IPS DF 4.7 (cell line): ENCODE results near the gene SAMHD1.
"Not testable (repeated sequence)": the region's sequence is repeated elsewhere in the genome, so short reads cannot be mapped to it uniquely, and the experiment has no call there.

Experiments used
- DNase-seq: peaks from one replicate; pipeline ENCODE4 v3.0.0-alpha.2; 2013; ENCODE audit warnings: low spot score; ENCODE audit errors: extremely low read depth

The SAMHD1 gene

GRCh38 chr20:36854348-36855240 lies 96.9 kb downstream of the SAMHD1 start:
- DNase-seq: no peak

GRCh38 chr20:36852187-36852586 lies 99.3 kb downstream of the SAMHD1 start:
- DNase-seq: no peak

- DNase-seq: no peak
Measured at GRCh38 chr20:36851490-36851889, 100.0 kb downstream of the SAMHD1 start.

- no peak for DNase-seq
Measured at GRCh38 chr20:36850759-36851158, 100.7 kb downstream of the SAMHD1 start.

GRCh38 chr20:36849333-36850065 lies 102.0 kb downstream of the SAMHD1 start:
- DNase-seq: no peak

- no peak for DNase-seq
Measured at GRCh38 chr20:36848677-36849076, 102.8 kb downstream of the SAMHD1 start.

- no peak for DNase-seq
Measured at GRCh38 chr20:36848078-36848660, 103.3 kb downstream of the SAMHD1 start.

- DNase-seq: no peak
Measured at GRCh38 chr20:36847710-36848040, 103.8 kb downstream of the SAMHD1 start.

GRCh38 chr20:36847009-36847709 lies 104.3 kb downstream of the SAMHD1 start:
- DNase-seq: no peak

- no peak for DNase-seq
Measured at GRCh38 chr20:36845288-36845971, 106.1 kb downstream of the SAMHD1 start.

GRCh38 chr20:36841030-36841429 lies 110.5 kb downstream of the SAMHD1 start:
- not testable (repeated sequence) for DNase-seq
